Nephron progenitor cell (in vitro differentiated cells): ENCODE measurements around the gene FAM149B1.

Experiments
- DNase-seq: peaks from one replicate; pipeline ENCODE4 v3.0.0; 2021
- H3K27ac Mint-ChIP-seq: 2 replicates; pipeline ENCODE4 v1.8.0; 2021; ENCODE audit warnings: mild to moderate bottlenecking, moderate library complexity, mixed read lengths
- H3K27me3 Mint-ChIP-seq: 2 replicates; pipeline ENCODE4 v1.8.0; 2021; ENCODE audit warnings: mild to moderate bottlenecking, low read depth, mixed read lengths; ENCODE audit not compliant: poor library complexity
- H3K36me3 Mint-ChIP-seq: 2 replicates; pipeline ENCODE4 v1.8.0; 2021; ENCODE audit warnings: low read depth, mixed read lengths
- H3K4me1 Mint-ChIP-seq: 2 replicates; pipeline ENCODE4 v1.8.0; 2021; ENCODE audit warnings: mixed read lengths
- H3K4me3 Mint-ChIP-seq: 2 replicates; pipeline ENCODE4 v1.8.0; 2021; ENCODE audit warnings: mild to moderate bottlenecking, moderate library complexity, mixed read lengths
- H3K9me3 Mint-ChIP-seq: 2 replicates; pipeline ENCODE4 v1.8.0; 2021; ENCODE audit warnings: mild to moderate bottlenecking, moderate library complexity, mixed read lengths
- TF ChIP-seq, protein P1 (sequence below): fragments of 200-600 bp; sonication (generic); IDR thresholded peaks from 2 replicates; pipeline ENCODE4 v1.5.0; 2021; ENCODE audit warnings: antibody characterized with exemption

The FAM149B1 gene

DNA sequence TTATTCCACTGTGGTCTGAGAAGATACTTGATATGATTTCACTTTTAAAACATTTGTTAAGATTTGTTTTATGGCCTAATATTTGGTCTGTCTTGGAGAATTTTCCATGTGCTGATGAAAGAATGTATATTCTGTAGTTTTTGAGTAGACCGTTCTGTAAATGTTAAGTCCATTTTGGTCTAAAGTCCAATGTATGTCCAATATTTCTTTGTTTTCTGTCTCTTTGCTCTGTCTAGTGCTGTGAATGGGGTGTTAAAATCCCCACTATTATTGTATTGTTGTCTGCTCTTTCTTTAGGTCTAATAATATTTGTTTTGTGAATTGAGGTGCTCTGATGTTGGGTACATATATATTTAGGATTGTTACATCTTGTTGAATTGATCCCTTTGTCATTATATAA is 47.8 kb downstream of the FAM149B1 start:
- TF ChIP-seq, protein P1, sequence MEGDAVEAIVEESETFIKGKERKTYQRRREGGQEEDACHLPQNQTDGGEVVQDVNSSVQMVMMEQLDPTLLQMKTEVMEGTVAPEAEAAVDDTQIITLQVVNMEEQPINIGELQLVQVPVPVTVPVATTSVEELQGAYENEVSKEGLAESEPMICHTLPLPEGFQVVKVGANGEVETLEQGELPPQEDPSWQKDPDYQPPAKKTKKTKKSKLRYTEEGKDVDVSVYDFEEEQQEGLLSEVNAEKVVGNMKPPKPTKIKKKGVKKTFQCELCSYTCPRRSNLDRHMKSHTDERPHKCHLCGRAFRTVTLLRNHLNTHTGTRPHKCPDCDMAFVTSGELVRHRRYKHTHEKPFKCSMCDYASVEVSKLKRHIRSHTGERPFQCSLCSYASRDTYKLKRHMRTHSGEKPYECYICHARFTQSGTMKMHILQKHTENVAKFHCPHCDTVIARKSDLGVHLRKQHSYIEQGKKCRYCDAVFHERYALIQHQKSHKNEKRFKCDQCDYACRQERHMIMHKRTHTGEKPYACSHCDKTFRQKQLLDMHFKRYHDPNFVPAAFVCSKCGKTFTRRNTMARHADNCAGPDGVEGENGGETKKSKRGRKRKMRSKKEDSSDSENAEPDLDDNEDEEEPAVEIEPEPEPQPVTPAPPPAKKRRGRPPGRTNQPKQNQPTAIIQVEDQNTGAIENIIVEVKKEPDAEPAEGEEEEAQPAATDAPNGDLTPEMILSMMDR = no peak
- Mint-ChIP-seq H3K27ac (no peak overlapping the region), H3K4me1 (no peaks in the 10 kb centered on the region), H3K9me3 (no peaks in the 10 kb centered on the region), H3K27me3 (no peaks in the 10 kb centered on the region), H3K4me3 (no peak overlapping the region), H3K36me3 (peaks cover 69% of the 10 kb centered on the region)
- no peak for DNase-seq

DNA sequence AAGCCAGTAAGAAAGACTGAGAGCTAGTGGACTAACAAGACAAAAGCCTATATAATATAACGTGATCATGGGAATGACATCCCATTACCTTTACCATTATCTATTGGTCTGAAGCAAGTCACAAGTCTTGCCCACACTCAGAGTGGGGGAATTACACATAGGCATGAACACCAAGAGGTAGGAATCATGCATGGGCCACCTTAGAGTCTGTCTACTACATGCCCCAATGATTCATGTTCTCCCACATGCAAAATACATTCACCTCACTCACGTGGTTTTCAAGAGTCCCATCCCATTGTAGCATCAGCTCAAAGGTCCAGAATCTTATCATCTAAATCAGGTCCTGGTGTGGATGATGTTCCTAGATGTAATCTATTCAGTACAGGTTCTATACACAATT is 49.7 kb downstream of the FAM149B1 start:
- H3K9me3 Mint-ChIP-seq = no peaks in the 10 kb centered on the region
- no peak for DNase-seq

DNA sequence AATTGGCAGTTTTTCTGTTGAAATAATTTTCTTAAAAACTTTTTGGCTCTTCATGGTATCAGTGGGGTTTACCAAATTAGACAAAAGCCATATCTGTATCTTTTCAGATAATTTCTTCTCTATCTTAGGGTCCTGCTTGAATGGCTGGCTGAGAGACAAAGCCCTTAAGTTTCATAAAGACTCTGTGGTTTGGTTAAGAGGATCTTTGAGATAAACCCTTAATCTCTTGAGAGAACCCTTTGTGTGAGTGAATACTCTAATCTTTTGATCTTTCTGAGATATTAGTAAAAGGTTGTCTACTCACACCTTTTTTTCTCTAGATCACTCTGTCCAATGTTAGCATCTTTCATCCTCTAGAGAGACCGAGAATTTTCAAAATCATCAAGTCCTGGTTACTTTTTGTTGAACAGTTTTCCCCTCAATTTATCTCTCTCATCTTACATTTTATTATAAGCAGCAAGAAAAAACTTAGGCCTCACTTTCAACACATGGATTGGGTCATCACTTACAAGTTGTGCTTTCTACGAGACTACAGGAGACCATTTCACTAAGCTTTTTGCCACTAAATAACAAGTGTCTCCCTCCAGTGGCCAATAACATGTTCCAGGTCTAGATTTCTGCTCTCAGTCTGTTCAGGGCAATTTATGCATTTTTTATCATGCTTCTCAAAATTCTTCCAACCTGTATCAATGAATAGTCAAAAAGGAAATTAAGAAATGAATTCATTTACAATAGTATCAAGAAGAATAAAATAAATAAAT is 50.7 kb downstream of the FAM149B1 start:
- Mint-ChIP-seq H3K27me3 (no peaks in the 10 kb centered on the region), H3K36me3 (peaks cover 75% of the 10 kb centered on the region), H3K27ac (no peak overlapping the region), H3K4me1 (no peaks in the 10 kb centered on the region), H3K9me3 (no peaks in the 10 kb centered on the region), H3K4me3 (no peak overlapping the region)
- no peak for DNase-seq
- TF ChIP-seq, protein P1 = peak; percentile 29

More for the DNA sequence above, 49.7 kb downstream of the FAM149B1 start:
- no peak overlapping the region for H3K4me3 Mint-ChIP-seq
- H3K27me3 Mint-ChIP-seq = no peaks in the 10 kb centered on the region
- H3K36me3 Mint-ChIP-seq = peaks cover 84% of the 10 kb centered on the region
- TF ChIP-seq, protein P1 = no peak
- H3K27ac Mint-ChIP-seq = no peak overlapping the region
- no peaks in the 10 kb centered on the region for H3K4me1 Mint-ChIP-seq

DNA sequence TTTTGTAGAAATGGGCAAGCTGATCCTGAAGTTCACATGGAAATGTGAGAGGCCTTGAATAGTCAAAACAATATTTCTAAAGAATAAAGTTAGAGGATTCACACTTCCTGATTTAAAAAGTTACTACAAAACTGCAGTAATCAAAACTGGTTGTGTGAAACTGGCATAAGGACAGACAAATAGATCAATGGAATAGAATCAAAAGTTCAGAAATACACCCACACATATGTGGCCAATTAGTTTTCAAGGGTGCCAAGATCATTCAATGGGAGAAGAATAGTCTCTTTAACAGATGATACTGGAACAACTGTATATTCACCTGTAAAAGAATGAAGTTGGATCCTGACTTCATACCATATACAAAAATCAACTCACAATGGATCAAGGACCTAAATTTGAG is 51.5 kb downstream of the FAM149B1 start:
- peaks cover 70% of the 10 kb centered on the region for H3K36me3 Mint-ChIP-seq
- DNase-seq = no peak
- H3K4me1 Mint-ChIP-seq = no peaks in the 10 kb centered on the region
- H3K27me3 Mint-ChIP-seq = no peaks in the 10 kb centered on the region
- no peak overlapping the region for H3K27ac Mint-ChIP-seq
- TF ChIP-seq, protein P1 = no peak
- no peaks in the 10 kb centered on the region for H3K9me3 Mint-ChIP-seq
- no peak overlapping the region for H3K4me3 Mint-ChIP-seq

DNA sequence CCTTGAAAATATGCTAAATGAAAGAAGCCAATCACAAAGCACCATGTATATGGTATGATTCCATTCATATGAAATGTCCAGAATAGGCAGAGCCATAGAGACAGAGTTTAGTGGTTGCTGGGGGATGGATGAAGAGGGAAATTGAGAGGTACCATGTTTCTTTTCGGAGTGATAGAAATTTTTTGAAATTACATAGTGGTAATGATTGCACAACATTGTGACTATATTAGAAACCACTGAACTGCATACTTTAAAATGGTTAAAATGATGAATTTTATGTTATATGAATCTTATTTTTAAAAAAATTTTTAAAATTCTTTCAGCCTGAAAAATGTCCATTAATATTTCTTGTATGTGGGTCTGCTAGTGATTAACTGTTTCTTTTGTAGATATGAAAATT is 53.1 kb downstream of the FAM149B1 start:
- H3K4me1 Mint-ChIP-seq = no peaks in the 10 kb centered on the region
- H3K4me3 Mint-ChIP-seq = no peak overlapping the region
- H3K9me3 Mint-ChIP-seq = no peaks in the 10 kb centered on the region
- no peak for DNase-seq
- no peak overlapping the region for H3K27ac Mint-ChIP-seq
- H3K27me3 Mint-ChIP-seq = peaks cover 3% of the 10 kb centered on the region
- peaks cover 59% of the 10 kb centered on the region for H3K36me3 Mint-ChIP-seq
- TF ChIP-seq, protein P1 = no peak

DNA sequence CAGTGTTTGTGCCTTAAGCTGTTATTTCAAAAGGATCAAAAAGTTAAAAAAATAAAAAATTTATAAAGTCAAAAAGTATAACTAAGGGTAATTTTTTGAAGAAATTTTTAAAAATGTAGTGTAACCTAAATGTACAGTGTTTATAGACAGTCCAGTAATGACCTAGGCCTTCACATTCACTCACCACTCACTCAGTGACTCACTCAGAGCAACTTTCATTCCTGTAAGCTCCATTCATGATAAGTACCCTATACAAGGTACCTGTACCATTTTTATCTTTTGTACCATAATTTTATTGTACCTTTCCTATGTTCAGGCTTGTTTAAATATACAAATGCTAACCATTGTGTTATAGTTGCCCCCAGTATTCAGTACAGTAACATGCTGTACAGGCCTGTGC is 57.6 kb downstream of the FAM149B1 start:
- Mint-ChIP-seq H3K4me3 (no peak overlapping the region), H3K4me1 (no peaks in the 10 kb centered on the region), H3K9me3 (no peaks in the 10 kb centered on the region), H3K36me3 (peaks cover 26% of the 10 kb centered on the region), H3K27ac (no peak overlapping the region), H3K27me3 (peaks cover 3% of the 10 kb centered on the region)
- no peak for DNase-seq
- TF ChIP-seq, protein P1 = no peak
